Measurements from ENCODE around the gene FGF1.

The FGF1 gene

GRCh38 chr5:142690667-142691066 is 4.8 kb upstream of the FGF1 start:
- no peak overlapping the region for H2AFZ ChIP-seq (ENCODE audit: low read length)
- no peaks in the 10 kb centered on the region for H3K79me2 ChIP-seq (ENCODE audit: insufficient read depth, low read length)
- no peaks in the 10 kb centered on the region for H3K9me2 ChIP-seq (replicated peaks; ENCODE audit: low read depth, low read length)
- no peaks in the 10 kb centered on the region for H3K9me3 ChIP-seq (ENCODE audit: insufficient read depth, low read depth, low read length)
- H3K27me3 ChIP-seq (ENCODE audit: insufficient read depth, low read length, poor library complexity, severe bottlenecking): no peaks in the 10 kb centered on the region
- no peak overlapping the region for H3K4me3 ChIP-seq (ENCODE audit: low read length, poor library complexity, severe bottlenecking)
- no peak overlapping the region for H3K9ac ChIP-seq (ENCODE audit: low read depth, low read length, poor library complexity, severe bottlenecking)
- H3K4me1 ChIP-seq (ENCODE audit: insufficient read depth, low read length, poor library complexity, severe bottlenecking): no peaks in the 10 kb centered on the region
- H4K20me1 ChIP-seq (ENCODE audit: insufficient read depth, low read length, poor library complexity, severe bottlenecking): no peaks in the 10 kb centered on the region
- H3F3A ChIP-seq (ENCODE audit: low read depth): no peaks in the 10 kb centered on the region
- TF ChIP-seq EZH2phosphoT487 (IDR thresholded peaks at IDR 0.05; ENCODE audit: borderline replicate concordance) (no peak), CTCF (conservative IDR thresholded peaks at IDR 0.05; ENCODE audit: low read length) (no peak)
- no peaks in the 10 kb centered on the region for H3K36me3 ChIP-seq (ENCODE audit: insufficient read depth, low read length)
- no peak overlapping the region for H3K4me2 ChIP-seq (ENCODE audit: low read depth, low read length, poor library complexity, severe bottlenecking)

GRCh38 chr5:142689081-142689480 is 3.2 kb upstream of the FGF1 start:
- Histone ChIP-seq H4K20me1 (ENCODE audit: insufficient read depth, low read length, poor library complexity, severe bottlenecking) (no peaks in the 10 kb centered on the region), H3K4me2 (ENCODE audit: low read depth, low read length, poor library complexity, severe bottlenecking) (no peak overlapping the region), H3K4me1 (ENCODE audit: insufficient read depth, low read length, poor library complexity, severe bottlenecking) (no peaks in the 10 kb centered on the region), H3K9me2 (replicated peaks; ENCODE audit: low read depth, low read length) (no peaks in the 10 kb centered on the region), H3K36me3 (ENCODE audit: insufficient read depth, low read length) (no peaks in the 10 kb centered on the region), H3F3A (ENCODE audit: low read depth) (no peaks in the 10 kb centered on the region), H3K4me3 (ENCODE audit: low read length, poor library complexity, severe bottlenecking) (no peak overlapping the region), H3K79me2 (ENCODE audit: insufficient read depth, low read length) (no peaks in the 10 kb centered on the region), H3K9ac (ENCODE audit: low read depth, low read length, poor library complexity, severe bottlenecking) (no peak overlapping the region), H3K9me3 (ENCODE audit: insufficient read depth, low read depth, low read length) (no peaks in the 10 kb centered on the region), H2AFZ (ENCODE audit: low read length) (no peak overlapping the region), H3K27me3 (ENCODE audit: insufficient read depth, low read length, poor library complexity, severe bottlenecking) (no peaks in the 10 kb centered on the region)
- TF ChIP-seq CTCF (conservative IDR thresholded peaks at IDR 0.05; ENCODE audit: low read length): no peak
- TF ChIP-seq EZH2phosphoT487 (IDR thresholded peaks at IDR 0.05; ENCODE audit: borderline replicate concordance): no peak

GRCh38 chr5:142688281-142688989 is 2.5 kb upstream of the FGF1 start:
- H3K9me3 ChIP-seq (ENCODE audit: insufficient read depth, low read depth, low read length): no peaks in the 10 kb centered on the region
- no peak for TF ChIP-seq EZH2phosphoT487 (IDR thresholded peaks at IDR 0.05; ENCODE audit: borderline replicate concordance)
- TF ChIP-seq CTCF (conservative IDR thresholded peaks at IDR 0.05; ENCODE audit: low read length): no peak
- H3K4me3 ChIP-seq (ENCODE audit: low read length, poor library complexity, severe bottlenecking): no peak overlapping the region
- H3K27me3 ChIP-seq (ENCODE audit: insufficient read depth, low read length, poor library complexity, severe bottlenecking): no peaks in the 10 kb centered on the region
- H3K4me2 ChIP-seq (ENCODE audit: low read depth, low read length, poor library complexity, severe bottlenecking): no peak overlapping the region
- no peaks in the 10 kb centered on the region for H3K36me3 ChIP-seq (ENCODE audit: insufficient read depth, low read length)
- H3K4me1 ChIP-seq (ENCODE audit: insufficient read depth, low read length, poor library complexity, severe bottlenecking): no peaks in the 10 kb centered on the region
- H3F3A ChIP-seq (ENCODE audit: low read depth): no peaks in the 10 kb centered on the region
- H3K79me2 ChIP-seq (ENCODE audit: insufficient read depth, low read length): no peaks in the 10 kb centered on the region
- H4K20me1 ChIP-seq (ENCODE audit: insufficient read depth, low read length, poor library complexity, severe bottlenecking): no peaks in the 10 kb centered on the region
- H3K9ac ChIP-seq (ENCODE audit: low read depth, low read length, poor library complexity, severe bottlenecking): no peak overlapping the region
- no peak overlapping the region for H2AFZ ChIP-seq (ENCODE audit: low read length)
- no peaks in the 10 kb centered on the region for H3K9me2 ChIP-seq (replicated peaks; ENCODE audit: low read depth, low read length)

All from Loucy (cell line).